ENCODE data around the gene NTNG1.

DNA sequence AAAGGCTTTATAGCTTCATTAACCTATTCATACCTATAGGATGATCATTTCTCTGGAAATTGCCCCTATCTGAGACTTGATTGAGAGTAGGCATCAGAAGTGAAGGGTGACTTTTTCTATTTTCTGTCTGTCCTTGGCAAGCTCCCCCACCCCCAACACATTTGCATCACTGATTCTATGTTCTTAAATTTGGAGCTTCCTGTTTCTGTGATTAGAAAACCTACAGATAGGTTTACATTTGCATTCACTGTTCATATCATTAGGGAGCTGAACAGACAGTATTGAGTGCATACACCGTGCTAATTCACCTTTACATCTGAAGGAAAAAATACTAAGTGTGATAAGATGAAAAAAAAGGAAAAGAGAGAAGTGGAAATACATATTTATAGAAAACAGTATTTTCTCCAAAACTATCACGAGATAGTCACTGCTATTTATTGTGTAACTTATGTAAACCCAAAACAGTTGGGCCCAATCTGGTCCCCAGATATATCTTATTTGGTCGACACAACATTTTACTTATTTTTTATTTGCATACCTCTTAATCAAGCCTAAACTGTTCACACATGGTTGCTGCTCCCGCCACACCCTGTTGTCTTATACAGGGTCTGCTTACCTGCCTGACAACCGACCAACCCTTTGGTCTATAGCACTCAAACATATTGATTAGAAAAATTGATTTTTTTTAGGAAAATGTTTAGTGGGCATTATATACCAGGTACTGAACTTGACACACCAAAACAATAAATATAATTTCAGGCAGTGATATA is 218.8 kb downstream of the NTNG1 start:
- TF ChIP-seq, protein P1, sequence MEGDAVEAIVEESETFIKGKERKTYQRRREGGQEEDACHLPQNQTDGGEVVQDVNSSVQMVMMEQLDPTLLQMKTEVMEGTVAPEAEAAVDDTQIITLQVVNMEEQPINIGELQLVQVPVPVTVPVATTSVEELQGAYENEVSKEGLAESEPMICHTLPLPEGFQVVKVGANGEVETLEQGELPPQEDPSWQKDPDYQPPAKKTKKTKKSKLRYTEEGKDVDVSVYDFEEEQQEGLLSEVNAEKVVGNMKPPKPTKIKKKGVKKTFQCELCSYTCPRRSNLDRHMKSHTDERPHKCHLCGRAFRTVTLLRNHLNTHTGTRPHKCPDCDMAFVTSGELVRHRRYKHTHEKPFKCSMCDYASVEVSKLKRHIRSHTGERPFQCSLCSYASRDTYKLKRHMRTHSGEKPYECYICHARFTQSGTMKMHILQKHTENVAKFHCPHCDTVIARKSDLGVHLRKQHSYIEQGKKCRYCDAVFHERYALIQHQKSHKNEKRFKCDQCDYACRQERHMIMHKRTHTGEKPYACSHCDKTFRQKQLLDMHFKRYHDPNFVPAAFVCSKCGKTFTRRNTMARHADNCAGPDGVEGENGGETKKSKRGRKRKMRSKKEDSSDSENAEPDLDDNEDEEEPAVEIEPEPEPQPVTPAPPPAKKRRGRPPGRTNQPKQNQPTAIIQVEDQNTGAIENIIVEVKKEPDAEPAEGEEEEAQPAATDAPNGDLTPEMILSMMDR (IDR thresholded peaks at IDR 0.05; ENCODE audit: insufficient read depth, low read length): no peak
- TF ChIP-seq POLR2AphosphoS5 (IDR thresholded peaks at IDR 0.05; ENCODE audit: low read depth): no peak
- TF ChIP-seq, protein P2, sequence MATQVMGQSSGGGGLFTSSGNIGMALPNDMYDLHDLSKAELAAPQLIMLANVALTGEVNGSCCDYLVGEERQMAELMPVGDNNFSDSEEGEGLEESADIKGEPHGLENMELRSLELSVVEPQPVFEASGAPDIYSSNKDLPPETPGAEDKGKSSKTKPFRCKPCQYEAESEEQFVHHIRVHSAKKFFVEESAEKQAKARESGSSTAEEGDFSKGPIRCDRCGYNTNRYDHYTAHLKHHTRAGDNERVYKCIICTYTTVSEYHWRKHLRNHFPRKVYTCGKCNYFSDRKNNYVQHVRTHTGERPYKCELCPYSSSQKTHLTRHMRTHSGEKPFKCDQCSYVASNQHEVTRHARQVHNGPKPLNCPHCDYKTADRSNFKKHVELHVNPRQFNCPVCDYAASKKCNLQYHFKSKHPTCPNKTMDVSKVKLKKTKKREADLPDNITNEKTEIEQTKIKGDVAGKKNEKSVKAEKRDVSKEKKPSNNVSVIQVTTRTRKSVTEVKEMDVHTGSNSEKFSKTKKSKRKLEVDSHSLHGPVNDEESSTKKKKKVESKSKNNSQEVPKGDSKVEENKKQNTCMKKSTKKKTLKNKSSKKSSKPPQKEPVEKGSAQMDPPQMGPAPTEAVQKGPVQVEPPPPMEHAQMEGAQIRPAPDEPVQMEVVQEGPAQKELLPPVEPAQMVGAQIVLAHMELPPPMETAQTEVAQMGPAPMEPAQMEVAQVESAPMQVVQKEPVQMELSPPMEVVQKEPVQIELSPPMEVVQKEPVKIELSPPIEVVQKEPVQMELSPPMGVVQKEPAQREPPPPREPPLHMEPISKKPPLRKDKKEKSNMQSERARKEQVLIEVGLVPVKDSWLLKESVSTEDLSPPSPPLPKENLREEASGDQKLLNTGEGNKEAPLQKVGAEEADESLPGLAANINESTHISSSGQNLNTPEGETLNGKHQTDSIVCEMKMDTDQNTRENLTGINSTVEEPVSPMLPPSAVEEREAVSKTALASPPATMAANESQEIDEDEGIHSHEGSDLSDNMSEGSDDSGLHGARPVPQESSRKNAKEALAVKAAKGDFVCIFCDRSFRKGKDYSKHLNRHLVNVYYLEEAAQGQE (IDR thresholded peaks at IDR 0.05; ENCODE audit: insufficient replicate concordance, low read depth): no peak
- TF ChIP-seq SPI1 (IDR thresholded peaks at IDR 0.05; ENCODE audit: borderline replicate concordance, low read depth): no peak
